Effector CD4-positive, alpha-beta T cell (primary cell): ENCODE results near the gene METTL8.
A peak's percentile ranks its signal among the peaks of the same experiment; 100 is the strongest.
"Not testable (repeated sequence)": the region's sequence is repeated elsewhere in the genome, so short reads cannot be mapped to it uniquely, and the experiment has no call there.

Source experiments
- DNase-seq: peaks from one replicate; pipeline ENCODE4 v3.0.0-alpha.2; 2020

The METTL8 gene

DNA sequence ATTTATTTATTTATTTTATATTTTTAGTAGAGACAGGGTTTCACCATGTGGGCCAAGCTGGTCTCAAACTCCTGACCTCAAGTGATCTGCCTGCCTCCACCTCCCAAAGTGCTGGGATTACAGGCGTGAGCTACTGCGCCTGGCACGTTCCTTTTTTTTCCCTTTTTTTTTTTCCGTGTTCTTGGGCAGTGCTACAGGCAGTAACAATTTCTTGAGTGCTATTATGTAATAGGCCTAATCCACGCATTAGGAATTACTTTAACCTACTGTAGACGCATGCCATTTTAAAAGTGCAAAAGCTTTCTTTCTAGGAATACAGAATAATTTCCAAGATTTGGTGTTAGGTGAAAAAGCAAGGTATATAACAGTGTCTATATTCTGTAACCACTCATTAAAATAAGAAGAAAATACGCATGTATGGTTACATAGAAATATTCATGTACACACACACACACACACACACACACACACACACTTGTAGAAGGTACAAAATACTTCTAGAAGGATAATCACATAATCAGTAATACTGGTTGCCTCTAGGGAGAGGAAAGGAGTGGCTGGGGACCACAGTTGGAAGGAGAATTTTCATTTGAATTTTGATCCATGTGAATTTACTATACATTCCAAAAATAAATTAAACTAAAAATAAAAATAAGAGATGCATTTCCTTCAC is 92.3 kb downstream of the METTL8 start:
- no peak for DNase-seq

DNA sequence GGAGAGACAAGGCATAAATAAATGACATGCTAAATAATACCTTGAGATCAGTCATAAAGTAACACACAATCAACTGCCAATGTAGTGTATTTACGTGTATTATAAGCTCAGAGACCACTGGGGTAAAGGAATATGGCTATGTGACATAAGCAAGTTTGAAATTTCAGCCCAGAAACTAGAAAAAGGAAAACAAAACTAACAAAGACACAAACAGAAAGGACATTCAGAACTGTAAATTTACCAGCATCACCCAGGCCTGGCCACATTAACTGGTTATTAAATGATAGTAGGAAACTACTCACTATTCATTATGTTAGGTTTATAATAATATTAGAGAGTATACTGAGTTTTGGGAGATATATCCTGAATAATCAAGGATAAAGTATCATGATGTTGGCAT is 98.8 kb downstream of the METTL8 start:
- no peak for DNase-seq

DNA sequence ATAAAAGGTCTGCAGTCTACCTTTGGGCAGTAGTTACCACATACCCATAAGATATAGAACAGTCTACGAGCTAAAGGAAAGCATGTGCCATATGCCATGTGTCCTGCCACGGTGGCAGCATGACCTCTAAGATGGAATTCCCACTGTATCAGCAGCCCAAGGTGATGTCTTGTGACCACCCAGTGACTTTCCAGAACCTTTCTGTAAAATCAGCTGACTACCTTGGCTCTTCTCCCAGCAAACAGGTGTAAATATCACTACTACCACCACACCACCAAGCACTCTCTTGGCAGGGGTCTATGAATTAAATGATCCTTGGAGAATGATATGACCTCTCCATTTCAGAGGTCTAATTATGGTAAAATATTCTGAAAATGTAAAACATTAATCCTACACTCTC is 99.6 kb downstream of the METTL8 start:
- no peak for DNase-seq

DNA sequence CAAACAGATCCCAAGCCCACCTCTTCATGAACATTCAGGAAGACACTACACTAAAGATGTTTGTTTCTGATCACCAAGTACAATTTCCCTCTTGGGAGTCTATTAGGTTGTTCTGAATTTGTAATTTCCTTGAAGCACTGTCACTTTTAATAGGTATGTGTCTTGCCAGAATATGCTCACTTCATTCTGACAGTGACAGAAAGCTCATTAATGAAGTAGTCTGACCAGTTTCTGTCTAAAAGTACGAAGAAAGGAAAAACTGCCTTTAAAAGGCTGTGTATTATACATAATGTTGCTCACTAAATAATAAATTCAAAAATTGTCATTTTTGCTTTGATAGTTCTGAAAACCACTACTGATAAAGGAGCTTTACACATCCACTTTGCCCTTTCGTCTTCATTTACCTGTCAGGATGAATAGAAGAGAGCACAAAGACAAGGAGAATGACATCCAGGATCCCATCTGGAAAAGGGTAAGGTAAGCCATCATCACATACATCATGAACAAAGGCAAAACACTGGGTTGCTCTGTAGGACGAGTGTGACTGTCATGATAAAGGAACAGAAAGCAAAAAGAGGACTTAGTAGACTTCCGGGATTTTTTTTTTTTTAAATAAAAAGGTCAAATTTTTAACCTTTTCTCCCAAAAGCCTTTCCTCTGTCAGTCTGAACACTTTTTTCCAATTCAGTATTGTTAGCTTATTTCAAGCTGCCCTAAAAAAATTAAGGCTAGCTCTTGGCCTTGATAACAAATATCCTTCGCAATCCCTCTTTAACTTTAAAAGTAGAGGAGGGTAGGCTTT is 103.4 kb downstream of the METTL8 start:
- no peak for DNase-seq

DNA sequence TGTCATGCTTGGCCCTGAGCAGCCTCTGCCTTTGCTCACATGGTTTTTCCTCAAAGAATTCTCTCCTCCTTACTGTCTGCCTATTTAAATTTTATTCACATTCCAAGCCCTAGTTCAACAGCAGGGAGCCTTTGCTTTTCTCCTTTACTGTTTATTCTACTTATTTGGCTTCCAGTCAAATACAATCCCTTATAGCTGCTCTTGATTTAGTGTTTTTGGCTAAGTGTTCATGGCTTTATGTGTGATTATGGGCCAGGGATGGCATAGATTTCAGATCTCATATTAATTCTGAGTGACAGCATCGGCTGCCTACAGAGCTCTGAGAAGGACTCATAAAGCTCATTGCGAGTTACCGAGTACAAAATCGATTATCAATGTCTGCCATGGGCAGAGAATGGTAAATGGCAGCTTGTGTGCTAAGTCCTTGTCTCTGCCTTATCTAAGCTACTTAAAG is 106.7 kb downstream of the METTL8 start:
- DNase-seq = no peak

DNA sequence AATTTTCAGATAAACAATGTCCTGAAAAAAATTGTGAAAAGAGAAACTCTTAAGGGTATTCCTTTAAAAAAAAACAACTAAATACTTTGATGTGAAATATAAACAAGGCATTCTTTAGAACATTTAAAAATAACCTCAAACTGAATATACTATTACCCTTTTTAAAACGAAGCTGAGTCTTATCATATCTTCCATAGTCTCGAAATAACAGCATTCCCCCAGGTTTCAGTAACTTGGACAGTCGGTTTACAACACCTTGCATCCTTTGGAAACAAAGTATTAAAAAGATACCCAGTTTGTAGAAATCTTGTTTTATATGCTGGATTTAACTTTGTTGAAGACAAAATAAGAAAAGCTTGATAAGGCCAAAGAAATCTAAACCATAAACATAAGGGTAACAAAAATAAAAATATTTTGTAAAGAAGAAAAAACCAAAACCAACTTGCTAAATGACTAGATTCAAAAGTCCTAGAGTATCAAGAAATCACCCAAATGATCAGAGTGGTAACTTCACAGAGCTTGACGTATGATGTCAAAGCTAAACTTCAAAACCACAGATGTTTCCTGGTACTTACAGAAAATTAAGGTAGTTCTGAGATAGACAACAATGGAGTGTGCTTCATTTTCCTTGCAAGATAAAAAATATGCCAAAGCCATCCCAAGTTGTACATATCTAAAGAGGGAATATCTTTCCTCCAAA is 107.8 kb downstream of the METTL8 start:
- DNase-seq = no peak

DNA sequence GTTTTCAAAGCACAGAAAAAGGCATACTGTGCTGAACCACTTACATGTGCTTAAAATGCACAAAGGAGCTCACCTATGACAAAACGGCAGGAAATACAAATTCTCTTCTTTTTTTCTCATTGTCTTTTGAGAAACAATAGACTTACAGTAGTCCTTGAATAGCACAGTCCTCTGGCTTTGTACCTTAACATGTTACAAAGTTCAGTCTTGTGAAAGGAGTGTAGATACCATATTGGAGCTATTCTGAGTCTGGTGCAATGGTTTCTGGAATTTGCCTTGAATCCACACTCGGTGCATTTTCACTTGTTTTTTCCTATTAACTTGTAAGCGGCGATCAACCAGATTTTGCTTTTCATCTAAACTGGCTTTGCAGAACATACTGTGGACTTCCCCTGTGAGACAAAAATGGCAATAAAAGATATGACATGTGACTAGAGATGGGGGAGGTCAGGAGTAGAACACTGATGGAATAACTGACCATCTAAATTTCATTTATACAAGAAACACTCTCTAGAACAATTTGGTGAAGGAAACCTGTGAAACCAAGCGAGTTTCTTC is 109.7 kb downstream of the METTL8 start:
- no peak for DNase-seq

DNA sequence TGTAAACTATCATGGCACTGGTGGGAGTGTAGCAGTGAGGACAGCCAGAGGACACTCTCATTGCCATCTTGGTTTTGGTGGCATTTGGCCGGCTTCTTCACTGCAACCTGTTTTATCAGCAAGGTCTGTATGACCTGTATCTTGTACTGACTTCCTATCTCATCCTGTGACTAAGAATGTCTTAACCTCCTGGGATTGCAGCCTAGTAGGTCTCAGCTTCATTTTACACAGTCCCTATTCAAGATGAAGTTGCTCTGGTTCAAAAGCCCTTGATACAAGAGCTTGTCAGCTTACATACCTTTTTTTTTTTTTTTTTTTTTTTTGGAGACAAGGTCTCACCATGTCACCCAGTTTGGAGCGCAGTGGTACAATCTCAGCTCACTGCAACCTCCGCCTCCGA is 110.9 kb downstream of the METTL8 start:
- DNase-seq = no peak

DNA sequence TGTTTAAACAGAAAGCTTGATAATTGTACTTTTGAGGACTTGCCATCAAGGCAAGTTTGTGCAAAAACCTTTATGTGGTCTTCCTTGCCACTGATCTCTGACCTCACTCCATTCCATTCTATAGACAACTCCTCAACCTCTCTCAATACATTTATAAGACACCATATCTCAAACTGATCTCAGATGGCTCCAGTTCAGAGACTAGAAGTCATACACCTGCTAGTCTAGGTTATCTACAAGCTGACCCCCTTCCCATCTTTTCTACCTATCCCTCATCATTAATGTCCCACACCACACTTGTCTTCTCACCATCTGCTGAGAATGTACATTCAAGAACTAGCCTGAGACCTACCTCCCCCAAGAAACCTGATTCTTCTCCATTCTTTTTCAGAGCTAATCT is 113.1 kb downstream of the METTL8 start:
- DNase-seq = no peak

DNA sequence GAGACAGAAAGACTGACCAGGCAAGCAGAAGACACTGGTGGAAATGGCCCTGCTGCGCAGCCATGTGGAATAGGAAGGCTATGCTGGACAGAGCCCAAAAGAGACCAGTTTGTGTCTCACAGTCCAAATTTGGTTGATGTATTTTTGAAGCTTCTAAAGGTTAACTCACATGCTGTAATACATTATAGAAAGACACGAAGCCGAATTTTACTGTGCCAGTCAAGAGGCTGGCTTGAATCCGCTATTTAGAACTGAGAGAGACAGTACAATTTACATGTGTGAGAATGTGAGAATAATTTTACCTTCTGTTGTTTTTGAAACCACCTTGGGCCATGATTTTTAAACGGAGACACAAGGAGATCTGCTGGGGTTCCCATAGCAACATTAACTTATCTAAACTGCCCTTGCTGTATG is 113.6 kb downstream of the METTL8 start:
- no peak for DNase-seq

DNA sequence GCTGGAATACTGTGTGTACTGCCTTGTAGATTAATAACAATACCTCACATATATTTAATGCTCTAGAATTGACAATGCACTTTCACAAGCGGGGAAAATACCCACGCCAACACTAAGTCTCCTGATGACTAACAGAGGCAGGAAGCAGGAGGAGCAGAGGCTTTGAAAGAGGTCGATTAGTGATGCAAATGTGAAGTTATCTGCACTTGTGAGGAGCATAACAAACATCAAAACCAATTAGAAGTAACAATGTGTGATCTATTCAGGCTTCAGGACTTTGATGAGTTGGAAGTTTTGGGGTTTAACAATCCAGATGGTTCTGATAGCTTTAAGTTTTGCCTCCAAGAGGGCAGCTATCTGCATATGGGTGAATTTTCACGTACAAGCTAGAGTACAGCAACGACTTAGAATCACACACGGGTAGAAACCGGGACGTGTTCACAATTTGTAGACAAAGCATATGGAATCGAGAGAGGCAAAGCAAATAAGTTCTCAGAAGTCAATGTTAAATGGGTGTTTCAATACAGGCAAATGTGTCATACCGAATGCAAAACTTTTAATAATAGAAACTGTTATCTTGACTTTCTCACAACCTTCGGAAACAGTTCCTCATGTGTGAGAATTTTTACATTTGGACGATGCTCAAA is 114.5 kb downstream of the METTL8 start:
- DNase-seq = peak; percentile 39

DNA sequence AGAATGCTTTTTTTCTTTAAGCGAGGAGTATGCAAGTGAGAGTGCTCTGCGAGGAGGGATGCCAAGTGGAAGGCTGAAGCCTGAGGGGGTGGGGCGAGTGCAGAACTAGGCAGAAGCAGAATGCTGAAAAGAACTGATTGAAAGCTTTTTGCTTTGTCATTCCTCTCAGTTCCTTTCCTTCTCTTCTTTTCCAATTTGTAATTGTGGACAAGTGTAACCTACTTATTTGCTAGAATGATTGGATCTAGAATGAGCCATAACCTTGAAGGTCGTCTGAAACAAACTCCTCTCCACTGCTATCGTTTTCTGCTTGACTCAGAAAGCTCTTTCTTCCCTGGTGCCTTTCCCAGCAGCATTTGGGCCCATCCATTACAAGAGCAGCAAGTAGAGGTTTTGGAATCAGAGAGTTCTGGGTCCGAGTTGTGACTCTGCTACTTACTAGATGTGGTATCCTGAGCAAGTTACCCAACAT is 115.3 kb downstream of the METTL8 start:
- DNase-seq = no peak

DNA sequence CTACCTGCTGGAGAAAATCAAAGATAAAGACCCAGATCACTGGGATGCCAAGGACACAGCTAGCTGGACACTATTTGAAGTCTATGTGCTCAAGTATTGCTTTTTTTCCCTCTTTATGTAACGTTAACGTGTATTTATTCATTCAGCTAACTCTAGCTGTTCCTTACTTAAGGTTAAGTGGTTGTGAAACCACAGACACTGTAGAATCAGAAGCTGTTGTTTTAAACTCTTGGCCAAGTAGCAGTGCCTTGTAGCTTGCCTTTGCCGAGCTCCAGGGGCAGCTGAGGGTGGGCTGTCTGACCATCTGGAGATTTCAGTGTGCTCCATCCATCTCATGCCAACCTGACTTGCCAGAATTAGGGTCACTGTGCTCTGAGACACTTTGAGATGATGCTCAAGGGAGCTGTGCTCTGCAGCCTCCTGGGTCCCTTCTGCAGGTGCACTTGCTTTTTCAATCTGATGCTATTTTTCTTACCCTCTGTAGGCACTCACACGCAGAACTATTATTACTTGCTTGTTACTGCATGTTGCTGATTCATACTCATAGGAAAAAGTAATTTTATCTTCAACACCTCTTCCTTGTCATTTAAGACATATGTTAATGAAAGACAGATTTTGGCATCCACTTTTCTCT is 116.2 kb downstream of the METTL8 start:
- no peak for DNase-seq

DNA sequence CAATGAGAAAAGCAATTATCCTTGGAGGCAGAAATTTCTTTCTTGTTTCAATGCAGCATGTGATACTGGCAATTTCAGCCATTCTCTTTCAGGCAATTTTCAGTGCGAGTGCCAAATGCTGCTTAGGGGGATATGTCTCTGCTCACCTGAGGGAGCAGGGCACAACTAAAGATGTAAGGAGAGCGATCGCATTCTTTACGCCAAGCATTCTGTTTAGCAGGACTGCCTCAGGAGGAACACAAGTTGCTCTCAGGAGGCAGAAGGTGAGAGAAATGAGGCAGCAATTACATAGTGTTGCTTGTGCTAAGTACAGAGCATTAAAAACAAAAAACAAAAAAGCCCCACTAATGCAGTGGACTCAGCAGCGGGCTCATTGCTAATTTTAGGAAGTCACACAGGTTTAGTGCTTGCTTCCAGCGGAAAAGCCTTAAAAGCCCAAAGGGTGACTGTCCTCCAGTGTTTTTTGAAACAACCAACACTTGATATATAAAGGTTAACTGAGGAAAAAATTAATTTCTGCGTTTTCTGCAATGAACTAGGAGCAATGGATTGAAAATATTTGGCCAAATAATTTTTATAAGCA is 116.9 kb downstream of the METTL8 start:
- DNase-seq = no peak

DNA sequence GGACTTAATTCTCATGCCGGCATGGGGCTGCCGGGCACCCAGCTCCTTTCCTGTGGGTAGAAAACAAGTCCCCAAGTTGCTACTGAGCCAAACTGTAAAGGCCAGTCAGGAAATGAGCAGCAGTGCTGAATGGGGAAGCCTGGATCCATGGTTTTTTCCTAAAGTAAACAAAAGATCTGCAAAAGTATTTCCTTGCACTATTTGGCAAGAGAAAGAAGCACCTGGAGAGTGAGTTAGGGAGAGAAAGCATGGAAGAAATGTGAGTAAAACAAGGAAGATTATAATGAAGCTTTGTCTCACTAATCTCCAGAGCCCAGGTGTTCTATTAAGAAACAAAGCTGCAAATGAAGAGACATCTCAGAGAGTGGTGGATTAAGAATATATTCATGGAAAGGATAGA is 117.6 kb downstream of the METTL8 start:
- no peak for DNase-seq

DNA sequence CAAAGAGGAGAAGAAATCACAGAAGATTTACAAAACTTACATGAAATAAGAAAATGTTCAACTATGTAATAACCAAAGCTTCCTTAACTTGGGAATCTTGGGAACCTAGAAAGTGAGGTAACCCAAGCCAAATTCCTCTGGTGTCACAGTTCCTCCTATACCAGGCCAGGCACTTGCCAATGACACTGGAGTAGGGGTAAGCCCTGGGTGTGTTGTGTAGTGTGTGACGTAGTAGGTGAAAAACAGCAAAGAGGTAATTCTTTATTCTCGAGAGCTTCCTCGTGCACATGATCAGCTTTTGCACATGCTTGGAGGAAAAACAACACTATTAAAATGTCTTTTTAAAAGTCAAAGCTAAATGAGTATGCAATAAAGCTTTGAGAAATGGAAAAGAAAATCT is 118.0 kb downstream of the METTL8 start:
- DNase-seq = no peak

DNA sequence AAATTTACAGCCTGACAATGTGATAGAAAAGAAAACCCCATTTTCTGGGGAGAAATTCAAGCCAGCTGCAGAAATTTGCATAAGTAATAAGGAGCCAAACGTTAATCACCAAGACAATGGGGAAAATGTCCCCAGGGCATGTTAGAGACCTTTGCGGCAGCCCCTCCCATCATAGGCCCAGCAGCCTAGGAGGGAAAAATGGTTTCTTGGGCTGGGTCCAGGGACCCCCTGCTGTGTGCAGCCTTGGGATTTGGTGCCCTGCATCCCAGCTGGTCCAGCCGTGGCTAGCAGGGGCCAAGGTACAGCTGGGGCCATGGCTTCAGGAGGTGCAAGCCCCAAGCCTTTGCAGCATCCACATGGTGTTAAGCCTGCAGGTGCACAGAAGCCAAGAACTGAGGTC is 121.6 kb downstream of the METTL8 start:
- DNase-seq = not testable (repeated sequence)

DNA sequence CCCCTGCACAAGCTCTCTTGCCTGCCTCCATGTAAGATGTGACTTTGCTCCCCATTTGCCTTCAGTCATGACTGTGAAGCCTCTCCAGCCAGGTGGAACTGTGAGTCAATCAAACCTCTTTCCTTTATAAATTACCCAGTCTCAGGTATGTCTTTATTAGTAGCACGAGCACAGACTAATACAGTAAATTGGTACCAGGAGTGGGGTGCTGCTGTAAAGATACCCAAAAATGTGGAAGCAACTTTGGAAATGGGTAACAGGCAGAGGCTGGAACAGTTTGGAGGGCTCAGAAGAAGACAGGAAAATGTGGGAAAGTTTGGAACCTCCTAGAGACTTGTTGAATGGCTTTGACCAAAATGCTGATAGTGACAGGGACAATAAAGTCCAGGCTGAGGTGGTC is 122.2 kb downstream of the METTL8 start:
- not testable (repeated sequence) for DNase-seq

DNA sequence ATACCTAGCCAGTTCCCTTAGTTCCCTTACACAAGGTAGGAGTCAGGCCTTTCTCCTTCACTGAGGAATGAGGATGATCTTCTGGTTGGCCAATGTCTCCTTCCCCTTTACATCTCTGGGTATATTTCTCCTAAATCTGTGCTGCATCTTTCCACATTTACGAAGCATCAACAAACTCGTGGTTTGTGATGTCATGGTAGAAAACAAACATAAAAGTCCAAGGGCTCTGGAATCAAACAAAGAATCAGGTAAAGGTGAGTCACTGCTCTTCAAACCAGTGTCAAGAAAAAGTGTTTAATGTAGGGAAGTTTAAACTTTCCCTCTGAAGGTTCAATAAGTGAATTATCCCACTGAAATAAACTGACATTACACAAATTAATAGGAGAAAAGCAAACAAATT is 122.9 kb downstream of the METTL8 start:
- no peak for DNase-seq

DNA sequence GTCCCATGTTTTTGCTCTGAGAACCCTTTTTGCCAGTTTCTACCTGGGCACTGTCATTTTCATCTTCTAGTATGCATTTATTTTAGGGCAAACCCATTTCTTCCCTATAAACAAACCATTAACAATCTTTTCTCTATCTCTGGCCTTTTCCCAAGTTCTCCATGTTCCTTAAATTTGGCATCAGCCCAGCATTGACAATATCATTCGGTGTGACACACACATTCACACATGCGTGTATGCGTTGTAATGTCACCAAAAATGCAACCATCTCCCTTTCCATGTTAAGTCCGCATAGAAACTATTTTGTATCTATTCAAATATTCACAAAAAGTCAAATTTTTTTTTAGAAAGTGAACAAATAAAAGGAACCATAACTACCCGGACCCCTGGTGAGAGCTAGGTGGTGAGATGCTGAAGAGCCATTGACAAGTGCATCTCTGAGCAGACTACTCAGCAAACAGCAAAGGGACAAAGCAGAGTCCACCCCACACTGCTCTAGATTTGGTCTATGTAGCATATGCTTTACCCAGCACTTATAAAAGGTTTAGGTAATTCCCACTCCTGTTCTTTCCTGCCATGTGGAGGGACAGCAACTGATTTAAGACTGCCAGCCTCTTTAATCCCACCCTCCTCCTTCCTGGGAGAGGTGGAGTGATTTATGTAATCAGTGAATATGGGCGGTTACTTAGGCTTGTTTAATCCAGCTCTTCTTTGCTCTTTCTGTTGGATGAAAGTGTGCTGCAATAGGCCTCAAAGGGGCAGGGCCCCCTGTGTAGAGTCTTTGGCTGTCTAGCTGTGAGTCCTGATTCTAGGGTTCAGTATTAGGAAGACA is 124.1 kb downstream of the METTL8 start:
- no peak for DNase-seq
